Chondrocyte (in vitro differentiated cells): ENCODE data around the gene C1R. TPM values are rescaled to one million over a fixed set of nuclear protein-coding genes. Genes with fewer than 3 reads are reported as not detected.
"Not testable (repeated sequence)": the region's sequence is repeated elsewhere in the genome, so short reads cannot be mapped to it uniquely, and the experiment has no call there.

Experiments used
- DNase-seq: peaks from one replicate; pipeline ENCODE4 v3.0.0; 2021; ENCODE audit warnings: mixed read lengths, low spot score
- H3K27ac Mint-ChIP-seq: one replicate; pipeline ENCODE4 v1.8.0; 2021; ENCODE audit warnings: mild to moderate bottlenecking, moderate library complexity, mixed read lengths; ENCODE audit not compliant: unreplicated experiment
- H3K27me3 Mint-ChIP-seq: 2 replicates; pipeline ENCODE4 v1.8.0; 2021; ENCODE audit warnings: low read depth, mixed read lengths
- H3K36me3 Mint-ChIP-seq: 2 replicates; pipeline ENCODE4 v1.8.0; 2021; ENCODE audit warnings: low read depth, mixed read lengths
- H3K4me1 Mint-ChIP-seq: 2 replicates; pipeline ENCODE4 v1.8.0; 2021; ENCODE audit warnings: low read depth, mild to moderate bottlenecking, mixed read lengths
- H3K4me3 Mint-ChIP-seq: one replicate; pipeline ENCODE4 v1.8.0; 2021; ENCODE audit warnings: mild to moderate bottlenecking, moderate library complexity, mixed read lengths; ENCODE audit not compliant: unreplicated experiment
- H3K9me3 Mint-ChIP-seq: 2 replicates; pipeline ENCODE4 v1.8.0; 2021; ENCODE audit warnings: low read depth, mixed read lengths
- total RNA-seq: library from RNA; stranded (reverse); gene quantifications from 3 replicates; pipeline ENCODE4 v1.2.1, GENCODE V29; 2021
- TF ChIP-seq, protein P1 (sequence below): fragments of 200-600 bp; sonication (generic); IDR thresholded peaks from 2 replicates; pipeline ENCODE4 v1.5.0; 2021; ENCODE audit warnings: antibody characterized with exemption, mild to moderate bottlenecking, moderate library complexity

The C1R gene
- total RNA-seq, 1 donor from 2014 or later: 21.9 TPM

DNA sequence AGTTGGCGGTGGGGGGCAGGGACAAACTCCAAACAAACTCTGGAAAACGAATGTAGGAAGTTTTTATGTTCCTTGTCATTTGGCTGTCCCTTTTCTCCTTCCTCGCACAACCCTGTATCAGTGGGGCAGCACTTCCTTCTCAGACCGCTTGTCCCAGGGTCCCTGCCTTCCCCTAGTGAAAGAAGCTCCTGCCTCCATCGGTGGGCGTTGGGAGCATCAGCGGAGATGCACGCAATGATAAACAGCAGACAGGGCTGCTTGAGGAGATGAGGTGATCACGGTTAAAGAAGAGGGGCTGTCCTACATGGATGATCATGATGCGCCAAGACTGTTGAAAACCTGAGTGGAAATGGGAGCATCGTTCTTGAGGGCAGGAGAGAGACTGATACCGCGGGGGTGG, 31.1 kb downstream of the C1R start:
- DNase-seq: no peak
- Mint-ChIP-seq H3K4me1 (peaks cover 19% of the 10 kb centered on the region), H3K9me3 (no peaks in the 10 kb centered on the region), H3K27ac (no peak overlapping the region), H3K36me3 (no peaks in the 10 kb centered on the region), H3K4me3 (no peak overlapping the region), H3K27me3 (peaks cover 2% of the 10 kb centered on the region)
- TF ChIP-seq, protein P1, sequence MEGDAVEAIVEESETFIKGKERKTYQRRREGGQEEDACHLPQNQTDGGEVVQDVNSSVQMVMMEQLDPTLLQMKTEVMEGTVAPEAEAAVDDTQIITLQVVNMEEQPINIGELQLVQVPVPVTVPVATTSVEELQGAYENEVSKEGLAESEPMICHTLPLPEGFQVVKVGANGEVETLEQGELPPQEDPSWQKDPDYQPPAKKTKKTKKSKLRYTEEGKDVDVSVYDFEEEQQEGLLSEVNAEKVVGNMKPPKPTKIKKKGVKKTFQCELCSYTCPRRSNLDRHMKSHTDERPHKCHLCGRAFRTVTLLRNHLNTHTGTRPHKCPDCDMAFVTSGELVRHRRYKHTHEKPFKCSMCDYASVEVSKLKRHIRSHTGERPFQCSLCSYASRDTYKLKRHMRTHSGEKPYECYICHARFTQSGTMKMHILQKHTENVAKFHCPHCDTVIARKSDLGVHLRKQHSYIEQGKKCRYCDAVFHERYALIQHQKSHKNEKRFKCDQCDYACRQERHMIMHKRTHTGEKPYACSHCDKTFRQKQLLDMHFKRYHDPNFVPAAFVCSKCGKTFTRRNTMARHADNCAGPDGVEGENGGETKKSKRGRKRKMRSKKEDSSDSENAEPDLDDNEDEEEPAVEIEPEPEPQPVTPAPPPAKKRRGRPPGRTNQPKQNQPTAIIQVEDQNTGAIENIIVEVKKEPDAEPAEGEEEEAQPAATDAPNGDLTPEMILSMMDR: no peak

DNA sequence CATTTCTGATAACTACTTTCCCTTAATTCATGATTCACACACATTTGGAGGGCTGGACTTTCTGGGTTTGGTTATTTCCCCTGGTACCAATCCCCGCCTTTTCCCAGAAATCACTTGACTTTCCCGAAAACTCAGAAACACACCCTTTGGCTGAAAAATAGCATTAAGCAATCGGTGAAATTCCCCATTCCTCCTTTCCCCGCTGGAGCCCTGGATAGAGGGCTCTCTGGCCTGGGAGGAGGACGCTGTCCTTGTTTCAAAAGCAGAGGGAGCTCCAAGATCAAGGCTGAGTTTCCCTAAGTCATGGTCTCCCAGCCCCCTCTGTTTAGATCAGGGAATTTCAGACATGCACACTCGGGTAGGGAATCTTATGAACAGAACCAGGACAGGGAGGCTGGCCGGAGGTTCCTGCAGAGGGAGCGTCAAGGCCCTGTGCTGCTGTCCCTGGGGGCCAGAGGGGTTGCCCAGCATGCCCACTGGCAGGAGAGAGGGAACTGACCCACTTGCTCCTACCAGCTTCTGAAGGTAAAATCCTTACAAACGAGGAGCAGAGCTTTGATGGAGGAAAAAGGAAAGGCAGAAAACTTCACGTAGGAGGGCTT, 31.8 kb downstream of the C1R start, which contains the start of gene C1S:
C1S (plus strand) TSS at position 366 of the 602 bp plus-strand sequence. CDS start 1,195 bp downstream, outside the sequence.
- Mint-ChIP-seq H3K9me3 (no peaks in the 10 kb centered on the region), H3K27ac (peak within 1 kb of the TSS; percentile 90), H3K4me3 (peak within 1 kb of the TSS; percentile 57), H3K4me1 (peaks cover 19% of the 10 kb centered on the region), H3K36me3 (no peaks in the 10 kb centered on the region), H3K27me3 (peaks cover 2% of the 10 kb centered on the region)
- TF ChIP-seq, protein P1: peak; percentile 91
- DNase-seq: no peak

DNA sequence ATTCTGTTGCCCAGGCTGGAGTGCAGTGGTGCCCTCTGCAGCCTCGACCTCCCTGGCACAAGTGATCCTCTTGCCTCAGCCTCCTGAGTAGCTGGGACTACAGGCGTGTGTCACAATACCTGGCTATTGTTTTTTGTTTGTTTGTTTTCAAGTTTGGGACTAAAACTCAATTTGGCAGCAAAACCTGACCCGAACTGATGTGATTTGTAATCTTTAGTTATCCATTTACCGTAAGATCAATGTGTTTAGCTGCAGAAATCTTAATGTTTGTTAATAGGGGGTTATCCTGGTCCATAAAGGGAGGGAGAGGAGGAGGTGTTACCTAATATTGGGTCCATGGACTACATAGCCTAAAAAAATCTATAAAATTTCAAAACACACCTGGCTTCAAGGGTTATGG, 32.5 kb downstream of the C1R start:
- Mint-ChIP-seq H3K27ac (peak overlapping the region; percentile 49), H3K4me1 (peaks cover 19% of the 10 kb centered on the region)

DNA sequence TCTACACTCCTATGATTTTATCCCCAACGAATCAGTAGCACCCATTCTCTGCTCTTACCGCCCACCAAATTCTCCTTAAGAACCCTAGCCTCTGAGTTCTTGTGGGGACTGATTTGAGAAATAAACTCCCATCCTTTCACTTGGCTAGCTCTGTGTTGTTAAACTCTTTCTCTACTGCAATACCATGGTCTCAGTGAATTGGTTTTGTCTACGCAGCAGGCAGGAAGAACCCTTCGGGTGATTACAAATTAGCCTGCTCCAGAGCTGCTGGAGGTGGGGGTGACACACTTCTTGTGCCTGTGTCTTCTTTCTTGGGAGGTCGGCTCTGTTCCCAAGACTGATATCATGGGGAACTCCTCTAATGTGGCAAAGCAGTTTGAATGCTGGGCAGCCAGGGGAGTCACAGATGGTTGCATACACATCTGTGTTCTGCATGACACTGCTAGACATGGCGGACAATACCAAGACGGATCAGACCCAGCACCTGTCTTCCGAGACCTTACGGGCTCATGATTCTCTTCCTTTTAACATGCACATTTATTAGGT, 33.3 kb downstream of the C1R start:
- Mint-ChIP-seq H3K27ac (no peak overlapping the region), H3K4me3 (no peak overlapping the region), H3K4me1 (peaks cover 19% of the 10 kb centered on the region), H3K36me3 (peaks cover 1% of the 10 kb centered on the region), H3K27me3 (peaks cover 9% of the 10 kb centered on the region), H3K9me3 (peaks cover 2% of the 10 kb centered on the region)
- TF ChIP-seq, protein P1: no peak
- no peak for DNase-seq

More for the DNA sequence above, 32.5 kb downstream of the C1R start:
- Mint-ChIP-seq H3K4me3 (no peak overlapping the region), H3K9me3 (no peaks in the 10 kb centered on the region), H3K27me3 (peaks cover 7% of the 10 kb centered on the region), H3K36me3 (peaks cover 1% of the 10 kb centered on the region)
- DNase-seq: no peak
- TF ChIP-seq, protein P1: no peak

DNA sequence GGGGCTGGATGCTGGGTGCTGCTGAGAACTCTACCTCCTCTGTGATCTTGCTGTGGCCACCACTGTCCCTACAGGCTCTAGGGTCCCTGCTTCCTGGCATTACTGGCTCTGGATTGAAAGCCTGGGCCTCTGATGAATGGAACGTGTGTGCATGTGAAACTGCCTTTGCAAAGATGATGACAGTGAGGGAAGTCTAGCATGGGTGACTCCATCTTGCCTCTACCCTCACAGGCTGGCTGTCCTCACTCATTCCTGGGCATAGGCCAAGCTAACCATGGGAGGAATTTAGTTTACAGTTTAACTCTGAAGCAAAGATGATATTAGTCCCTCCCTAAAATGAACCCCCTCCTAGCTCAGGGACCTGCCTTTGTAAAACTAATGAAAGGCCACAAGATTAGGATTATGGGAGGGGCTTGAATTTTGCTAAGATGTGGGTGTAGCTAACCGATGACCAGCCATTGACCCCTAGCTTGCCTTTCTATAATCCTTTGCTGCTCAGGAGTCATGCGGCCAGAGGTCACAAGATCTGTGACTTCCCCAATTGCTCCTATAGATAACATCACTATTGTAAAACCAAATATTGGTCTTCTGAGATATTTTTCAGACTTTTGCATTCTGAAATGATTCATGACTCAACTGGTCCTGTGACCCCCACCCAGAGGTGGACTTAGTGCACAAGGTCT, 33.9 kb downstream of the C1R start:
- H3K27ac Mint-ChIP-seq: no peak overlapping the region
- peaks cover 19% of the 10 kb centered on the region for H3K4me1 Mint-ChIP-seq
- no peak overlapping the region for H3K4me3 Mint-ChIP-seq
- no peak for DNase-seq
- TF ChIP-seq, protein P1: no peak
- H3K27me3 Mint-ChIP-seq: peaks cover 11% of the 10 kb centered on the region
- peaks cover 2% of the 10 kb centered on the region for H3K9me3 Mint-ChIP-seq
- peaks cover 1% of the 10 kb centered on the region for H3K36me3 Mint-ChIP-seq

DNA sequence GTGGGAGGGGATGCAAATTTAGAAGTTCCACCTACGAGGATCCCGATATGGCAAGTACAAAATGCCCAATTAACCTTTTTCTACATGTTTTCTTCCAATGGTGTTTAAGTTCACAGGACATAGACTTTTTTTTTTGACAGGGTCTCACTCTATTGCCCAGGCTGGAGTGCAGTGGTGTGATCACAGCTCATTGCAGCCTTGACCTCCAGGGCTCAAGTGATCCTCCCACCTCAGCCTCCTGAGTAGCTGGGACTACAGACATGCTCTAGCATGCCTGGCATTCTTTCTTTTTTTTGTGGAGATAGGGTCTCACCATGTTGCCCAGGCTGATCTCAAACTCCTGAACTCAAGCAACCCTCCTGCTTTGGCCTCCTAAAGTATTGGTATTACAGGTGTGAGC, 36.5 kb downstream of the C1R start:
- H3K4me3 Mint-ChIP-seq, H3K9me3 Mint-ChIP-seq, H3K27ac Mint-ChIP-seq, H3K36me3 Mint-ChIP-seq, DNase-seq: not testable (repeated sequence)
- peaks cover 28% of the 10 kb centered on the region for H3K27me3 Mint-ChIP-seq
- peaks cover 11% of the 10 kb centered on the region for H3K4me1 Mint-ChIP-seq
